NCI-H1694 treated with DMSO at 0.1 percent for 48 hours (cell line): ENCODE results near the gene CLTCL1.
A peak's percentile ranks its signal among the peaks of the same experiment; 100 is the strongest.
"Not testable (repeated sequence)": the region's sequence is repeated elsewhere in the genome, so short reads cannot be mapped to it uniquely, and the experiment has no call there.

Experiments used
- DNase-seq: peaks from one replicate; lab custom pipeline; 2025; lab: John Stamatoyannopoulos, UW

The CLTCL1 gene

DNA sequence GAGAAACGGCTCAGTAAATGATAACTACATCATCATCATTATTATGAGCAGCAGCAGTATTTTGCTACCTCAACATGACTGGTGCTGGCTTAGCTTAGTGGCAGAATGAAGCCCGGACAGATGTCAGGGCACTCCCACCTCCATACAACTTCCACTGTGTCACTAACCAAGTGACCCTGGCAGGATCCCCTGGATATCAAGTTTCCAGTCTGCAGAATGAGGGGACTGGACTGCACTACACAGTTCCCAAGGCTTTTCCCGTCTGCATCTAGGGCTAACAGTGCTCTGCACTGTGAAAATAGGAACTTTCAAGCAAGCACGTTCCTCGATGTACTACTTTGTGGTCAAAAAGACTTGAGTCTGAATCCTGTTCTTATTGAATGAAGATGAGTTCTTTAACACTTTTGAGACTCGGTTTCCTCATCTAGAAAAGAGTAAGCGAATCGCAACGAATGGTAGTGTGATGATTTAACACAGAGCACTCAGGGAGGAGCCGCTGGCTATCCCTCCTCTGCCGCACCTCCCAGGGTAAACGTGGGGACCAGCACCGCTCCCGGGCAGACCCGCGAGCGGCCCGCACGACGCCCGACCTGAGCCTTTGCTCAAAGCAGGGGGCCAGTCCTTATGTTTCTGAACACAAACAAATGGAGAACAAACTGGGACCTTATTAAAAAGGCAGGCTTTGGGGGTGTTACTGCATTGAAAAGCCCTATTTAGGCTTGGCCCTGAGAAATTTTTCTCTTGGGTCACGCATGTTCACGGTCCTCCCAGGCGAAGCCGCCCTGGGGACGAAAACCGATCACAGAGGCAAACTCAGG, 910 bp downstream of the CLTCL1 start:
- no peak for DNase-seq

DNA sequence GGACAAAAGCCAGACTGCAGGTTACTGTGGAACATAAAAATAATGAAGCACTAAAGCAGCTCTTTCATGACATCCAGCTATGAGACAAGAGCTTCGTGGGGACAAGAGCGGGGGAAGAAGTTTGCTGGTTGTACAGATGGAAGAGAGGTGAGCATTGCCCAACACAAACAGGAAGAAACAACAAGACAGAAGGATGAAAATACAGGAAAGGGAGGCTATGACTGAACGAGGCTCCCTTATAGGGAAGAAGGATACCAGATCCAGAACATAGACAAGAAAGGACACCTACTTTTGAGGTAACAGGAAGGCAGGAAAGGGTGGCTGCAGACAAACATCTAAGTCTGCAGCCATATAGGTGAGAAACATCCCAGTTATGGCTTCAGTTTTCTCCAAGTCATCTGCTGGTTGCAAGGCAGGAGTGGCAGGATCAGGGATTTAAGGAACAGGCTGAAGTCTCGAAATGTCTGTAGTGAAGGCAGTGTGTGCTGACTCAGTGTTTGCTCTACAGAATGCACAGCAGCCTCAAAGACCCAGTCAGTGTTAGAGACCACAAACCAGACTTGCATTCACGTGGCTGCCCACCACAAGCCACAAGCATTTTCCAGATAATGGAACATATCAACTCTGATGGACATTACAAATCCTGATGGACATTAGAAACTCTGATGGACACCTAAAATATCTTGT, 1.9 kb downstream of the CLTCL1 start:
- no peak for DNase-seq

- no peak for DNase-seq
These were observed 3.6 kb downstream of the CLTCL1 start for GRCh38 chr22:19287889-19288288.

DNA sequence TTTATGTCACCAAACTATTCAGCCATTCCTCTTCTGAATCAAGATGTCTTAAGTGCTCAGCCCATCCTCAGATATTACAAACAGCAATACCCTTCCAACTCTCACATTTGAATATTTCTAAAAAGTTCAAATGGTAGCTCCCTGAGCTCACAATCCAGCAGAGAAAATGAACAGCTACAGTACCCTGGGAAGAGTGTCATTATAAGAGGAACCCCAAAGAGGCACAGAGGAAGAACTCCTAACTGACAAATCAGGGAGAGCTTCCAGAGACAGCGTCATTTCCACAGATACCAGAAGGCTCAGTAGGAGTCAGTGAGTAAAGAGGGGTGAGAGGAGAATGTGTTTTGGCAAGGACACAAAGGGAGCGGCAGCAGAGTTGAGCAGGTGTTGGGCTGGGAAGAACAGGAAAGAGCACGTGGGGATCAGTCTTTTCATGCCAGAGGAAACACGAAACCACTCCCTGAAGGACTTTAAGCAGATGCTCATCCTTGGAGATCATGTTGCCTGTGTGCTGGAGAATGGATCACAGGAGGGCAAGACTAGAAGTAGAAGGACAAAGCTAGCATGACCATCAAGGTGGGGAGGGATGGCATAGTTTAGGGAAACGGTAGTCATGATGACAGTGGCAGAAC, 4.3 kb downstream of the CLTCL1 start:
- DNase-seq, result peak; percentile 46

- DNase-seq, result no peak
These were observed 5.7 kb downstream of the CLTCL1 start for GRCh38 chr22:19285831-19286230.

DNA sequence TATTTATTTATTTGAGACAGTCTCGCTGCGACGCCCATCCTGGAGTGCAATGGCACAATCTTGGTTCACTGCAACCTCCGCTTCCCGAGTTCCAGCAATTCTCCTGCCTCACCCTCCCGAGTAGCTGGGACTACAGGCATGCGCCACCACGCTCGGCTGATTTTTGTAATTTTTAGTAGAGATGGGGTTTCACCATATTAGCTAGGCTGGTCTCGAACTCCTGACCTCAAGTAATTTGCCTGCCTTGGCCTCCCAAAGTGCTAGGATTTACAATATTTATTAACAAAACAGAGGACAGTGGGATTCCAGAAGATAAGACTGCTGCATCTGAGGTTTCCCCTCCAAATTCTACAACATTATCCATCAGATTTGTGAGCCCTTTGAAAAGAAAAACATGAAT, 12.4 kb downstream of the CLTCL1 start:
- DNase-seq, result not testable (repeated sequence)

GRCh38 chr22:19277785-19278184, 13.7 kb downstream of the CLTCL1 start:
- no peak for DNase-seq

- no peak for DNase-seq
These were observed 15.5 kb downstream of the CLTCL1 start for GRCh38 chr22:19275919-19276600.

- no peak for DNase-seq
These were observed 16.0 kb downstream of the CLTCL1 start for GRCh38 chr22:19275513-19275912.

GRCh38 chr22:19275104-19275503, 16.4 kb downstream of the CLTCL1 start:
- no peak for DNase-seq

- no peak for DNase-seq
These were observed 19.5 kb downstream of the CLTCL1 start for GRCh38 chr22:19271856-19272535.

DNA sequence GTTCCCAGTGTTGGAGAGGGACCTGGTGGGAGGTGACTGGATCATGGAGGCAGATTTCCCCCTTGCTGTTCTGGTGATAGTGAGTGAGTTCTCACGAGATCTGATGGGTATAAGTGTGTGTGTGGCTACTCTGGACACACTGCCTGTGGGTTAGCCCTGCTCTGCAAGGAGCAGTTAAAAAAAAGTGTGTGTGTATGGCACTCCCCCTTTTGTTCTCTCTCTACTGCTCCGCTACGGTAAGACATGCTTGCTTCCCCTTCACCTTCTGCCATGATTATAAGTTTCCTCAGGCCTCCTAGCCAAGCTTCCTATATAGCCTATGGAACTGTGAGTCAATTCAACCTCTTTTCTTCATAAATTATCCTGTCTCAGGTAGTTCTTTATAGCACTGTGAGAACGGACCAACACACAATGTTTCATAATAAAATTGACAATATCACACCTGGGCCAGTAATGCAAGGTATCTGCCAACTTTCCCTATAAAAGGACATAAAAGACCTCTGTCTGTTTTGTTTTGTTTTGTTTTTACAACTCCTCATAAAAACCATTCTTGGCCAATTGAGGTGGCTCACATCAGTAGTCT, 20.2 kb downstream of the CLTCL1 start:
- no peak for DNase-seq

GRCh38 chr22:19270873-19271272, 20.6 kb downstream of the CLTCL1 start:
- DNase-seq, result no peak

GRCh38 chr22:19266547-19267086, 24.9 kb downstream of the CLTCL1 start:
- DNase-seq, result no peak

GRCh38 chr22:19265779-19266178, 25.7 kb downstream of the CLTCL1 start:
- no peak for DNase-seq

DNA sequence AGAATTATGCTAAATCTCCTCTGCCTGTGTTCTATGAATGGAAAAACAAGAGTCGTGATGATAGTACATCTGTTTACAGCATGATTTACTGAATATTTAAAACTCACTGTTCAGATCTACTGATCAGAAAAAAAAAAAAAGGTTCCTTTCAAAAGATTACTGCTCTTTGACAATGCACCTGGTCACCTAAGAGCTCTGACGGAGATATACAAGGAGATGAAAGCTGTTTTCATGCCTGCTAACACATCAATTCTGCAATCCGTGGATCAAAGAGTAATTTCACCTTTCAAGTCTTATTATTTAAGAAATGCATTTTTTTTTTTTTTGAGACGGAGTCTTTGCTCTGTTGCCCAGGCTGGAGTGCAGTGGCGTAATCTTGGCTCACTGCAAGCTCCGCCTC, 30.7 kb downstream of the CLTCL1 start:
- DNase-seq, result no peak

GRCh38 chr22:19260194-19260593, 31.3 kb downstream of the CLTCL1 start:
- no peak for DNase-seq

GRCh38 chr22:19258968-19259288, 32.6 kb downstream of the CLTCL1 start:
- DNase-seq, result not testable (repeated sequence)

GRCh38 chr22:19258371-19258770, 33.1 kb downstream of the CLTCL1 start:
- DNase-seq, result no peak

- not testable (repeated sequence) for DNase-seq
These were observed 35.2 kb downstream of the CLTCL1 start for GRCh38 chr22:19256362-19256761.

DNA sequence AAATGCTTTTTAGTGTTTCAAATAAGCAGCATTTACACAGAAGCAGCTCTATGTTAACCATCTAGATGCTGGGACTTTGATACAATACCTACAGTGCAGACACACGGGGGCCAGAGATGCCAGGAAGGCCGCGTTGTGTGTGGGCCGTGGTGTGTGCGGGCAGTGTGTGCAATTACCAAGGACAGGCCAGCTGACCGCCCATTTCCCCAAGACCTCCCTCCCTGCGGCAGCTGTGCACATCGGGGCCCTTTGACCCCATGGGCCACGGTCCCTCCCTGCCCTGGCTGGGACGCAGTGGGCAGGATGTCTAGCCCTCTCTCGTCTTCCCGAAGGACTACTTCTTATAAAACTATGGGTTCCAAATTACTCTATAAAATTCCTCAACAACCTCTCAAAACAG, 38.4 kb downstream of the CLTCL1 start:
- no peak for DNase-seq
